Kidney glomerular epithelial cell (primary cell): ENCODE results near the gene ELF5.

Source experiments
- DNase-seq: peaks from one replicate; lab custom pipeline; 2025; lab: John Stamatoyannopoulos, UW

The ELF5 gene

DNA sequence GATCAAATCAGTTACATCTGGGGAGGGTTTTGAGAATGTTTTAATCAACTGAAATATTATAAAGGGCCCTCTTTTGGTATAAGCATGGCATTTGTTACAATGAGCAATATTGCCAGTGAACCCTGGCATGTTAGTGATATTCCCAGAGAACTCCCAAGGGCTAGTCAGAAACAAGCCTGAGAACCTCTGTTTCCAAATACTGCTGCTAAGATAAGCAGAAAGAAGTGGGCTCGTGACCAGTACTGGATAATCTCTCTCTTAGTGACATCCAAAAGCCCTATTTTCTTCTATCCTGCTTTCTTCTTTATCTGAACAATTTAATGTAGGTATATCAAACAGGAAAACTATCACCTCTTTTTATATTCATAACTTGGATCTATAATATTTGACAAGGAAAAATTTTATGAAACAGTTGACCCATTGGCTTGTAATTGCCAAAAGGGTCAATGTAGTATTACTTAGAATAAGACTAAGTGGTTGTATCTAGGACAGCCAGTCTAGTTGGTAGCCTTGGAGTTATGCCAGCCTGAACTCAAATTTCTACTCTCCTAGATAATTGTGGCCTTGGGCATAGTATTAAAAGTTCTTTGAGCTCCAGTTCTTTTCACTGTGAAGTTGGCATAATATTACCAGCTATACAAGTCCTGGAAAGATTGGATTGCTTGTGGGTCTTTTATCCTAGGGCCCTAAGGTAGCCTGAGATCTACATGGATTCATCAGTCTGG is 59.1 kb downstream of the ELF5 start:
- no peak for DNase-seq

DNA sequence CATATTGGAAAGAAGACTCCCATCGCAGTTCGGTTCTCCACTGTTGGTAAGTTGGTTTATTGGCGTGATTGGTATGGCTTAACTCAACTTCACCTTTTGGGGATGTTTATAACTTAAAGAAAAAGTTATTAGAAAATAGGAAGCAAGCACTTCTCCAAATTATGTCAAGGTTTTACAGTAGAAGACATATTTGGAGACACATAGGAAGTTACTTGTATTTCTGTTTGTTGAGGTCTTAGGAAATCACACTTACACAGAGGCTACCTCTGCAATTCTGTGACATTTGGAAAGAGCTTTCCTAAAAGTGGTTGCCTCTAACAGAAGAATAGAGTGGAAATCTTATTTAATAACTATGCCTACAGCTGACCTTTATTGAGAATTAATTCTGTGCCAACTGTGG is 62.5 kb downstream of the ELF5 start:
- no peak for DNase-seq

- DNase-seq: no peak
Measured at GRCh38 chr11:34449013-34449412, 64.6 kb downstream of the ELF5 start.

- DNase-seq: no peak
Measured at GRCh38 chr11:34448223-34448994, 65.2 kb downstream of the ELF5 start.

DNA sequence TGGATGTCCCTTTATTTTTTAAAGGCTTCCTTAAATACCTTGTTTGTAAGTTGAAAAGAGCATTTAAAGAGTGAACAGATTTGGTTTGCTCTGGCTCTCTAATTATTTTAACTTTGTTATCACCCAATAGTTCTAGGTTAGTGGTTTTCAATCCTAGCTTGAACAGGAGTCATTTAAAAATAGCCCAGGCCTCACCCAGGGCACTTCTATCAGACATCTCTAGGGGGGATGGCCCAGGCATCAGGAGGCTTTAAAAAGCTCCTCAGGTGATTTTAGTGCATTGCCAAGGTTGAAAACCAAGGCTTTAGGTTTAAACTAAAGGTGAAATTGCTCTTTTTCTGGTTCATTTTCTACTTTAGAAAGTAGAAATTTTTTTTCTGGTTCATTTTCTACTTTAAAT is 66.5 kb downstream of the ELF5 start:
- DNase-seq: no peak

DNA sequence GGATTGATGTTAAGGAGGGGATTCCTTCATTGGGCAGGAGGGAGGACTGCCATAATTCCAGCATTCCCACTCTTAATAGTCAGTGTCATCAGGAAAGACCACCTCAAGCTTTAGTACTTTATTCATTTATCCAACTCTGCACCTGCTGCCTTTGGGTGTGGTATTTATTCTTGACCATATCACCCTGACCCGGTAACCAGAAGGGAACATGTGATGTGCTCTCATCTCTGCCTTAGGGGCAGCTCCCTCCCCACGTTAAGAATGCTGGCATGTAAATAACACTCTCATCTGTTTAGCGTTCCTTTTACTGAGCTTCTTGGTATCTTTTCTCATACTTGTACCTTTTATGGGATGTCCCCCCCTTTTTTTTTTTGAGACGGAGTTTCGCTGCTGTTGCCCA is 67.2 kb downstream of the ELF5 start:
- DNase-seq: no peak

GRCh38 chr11:34445956-34446355 is 67.6 kb downstream of the ELF5 start:
- DNase-seq: no peak

DNA sequence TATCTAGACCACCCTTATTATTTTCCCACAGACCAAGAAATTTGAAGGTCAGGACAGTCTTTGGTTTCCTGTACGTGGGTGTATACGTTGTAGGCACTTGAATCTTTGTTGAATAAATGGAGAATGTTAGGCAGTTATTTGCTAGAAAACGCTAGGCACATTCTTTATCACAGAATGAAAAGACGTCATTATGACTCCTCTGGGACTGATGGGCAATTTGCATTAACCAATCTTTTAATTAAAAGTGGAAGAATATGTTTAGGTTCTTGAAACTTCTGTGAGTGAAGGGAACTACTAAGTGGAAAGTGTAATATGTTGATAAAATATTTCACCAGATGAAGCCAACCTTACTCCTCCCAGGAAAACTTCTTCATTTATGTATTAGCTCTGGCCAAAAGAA is 69.2 kb downstream of the ELF5 start:
- DNase-seq: no peak

DNA sequence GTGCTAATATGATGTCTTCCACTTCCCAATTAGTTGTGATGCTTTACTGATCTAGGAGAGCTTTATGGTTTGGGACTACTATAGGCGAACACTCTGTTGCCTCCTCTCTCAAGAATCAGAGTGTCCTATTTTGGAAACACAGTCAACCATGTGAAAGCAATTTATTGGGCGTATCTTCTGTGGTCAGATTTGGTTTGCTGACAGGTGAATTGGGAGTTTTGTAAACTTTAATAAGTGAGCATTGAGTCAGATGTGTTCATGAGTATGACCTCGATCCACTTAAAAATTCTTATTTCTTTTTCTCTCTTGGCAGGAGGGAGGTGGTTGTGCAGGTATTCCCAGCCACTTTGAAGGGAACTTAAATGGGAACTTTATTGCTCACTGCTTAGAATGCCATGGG is 70.5 kb downstream of the ELF5 start:
- DNase-seq: no peak

DNA sequence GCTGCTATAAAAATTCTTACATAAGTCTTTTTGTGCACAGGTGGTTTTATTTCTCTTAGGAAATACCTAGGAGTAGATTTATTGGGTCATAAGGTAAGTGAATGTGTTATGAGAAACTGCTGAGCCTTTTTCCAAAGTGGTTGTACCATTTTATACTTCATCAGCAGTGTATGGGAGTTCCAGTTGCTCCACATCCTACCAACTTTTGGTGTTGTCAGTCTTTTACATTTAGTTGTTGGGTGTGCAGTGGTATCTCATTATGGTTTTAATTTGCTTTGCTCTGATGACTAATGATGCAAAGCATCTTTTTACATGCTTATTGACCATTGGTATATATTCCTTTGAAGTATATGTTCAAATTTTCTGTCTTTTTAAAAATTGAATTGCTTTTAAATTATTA is 71.8 kb downstream of the ELF5 start:
- DNase-seq: no peak

DNA sequence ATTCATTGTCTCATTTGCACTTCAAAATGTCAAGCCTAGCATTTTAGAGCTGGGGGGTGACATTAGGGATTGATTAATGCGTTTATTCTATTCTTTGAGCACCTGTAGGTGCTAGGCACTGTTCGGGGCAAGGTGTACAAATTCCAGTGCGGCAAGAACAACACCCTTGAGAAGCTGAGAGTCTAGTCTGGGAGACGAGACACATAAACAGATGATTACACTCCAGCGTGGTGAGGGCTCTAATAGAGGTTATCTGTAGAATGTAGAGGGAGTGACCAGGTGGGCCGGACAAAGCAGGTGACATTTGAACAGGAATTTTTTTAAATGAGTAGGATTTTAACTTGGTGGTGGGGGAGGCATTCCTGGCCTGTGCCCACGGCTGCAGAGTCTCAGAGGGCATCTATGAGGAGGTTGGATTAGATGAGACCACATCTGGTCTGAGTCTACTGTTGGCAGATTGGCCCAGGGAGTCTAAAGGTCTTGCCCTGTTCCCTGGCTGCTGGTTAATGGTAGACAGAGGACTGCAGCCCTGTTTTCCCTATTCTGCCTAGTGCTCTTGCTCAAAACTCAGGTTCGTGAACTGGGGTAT is 73.9 kb downstream of the ELF5 start:
- peak; percentile 40 for DNase-seq

- peak; percentile 94 for DNase-seq
Measured at GRCh38 chr11:34438529-34439507, 74.8 kb downstream of the ELF5 start, which contains the start of gene CAT. Gene CAT, plus strand, starts transcription at chr11:34438934. Its CDS starts 80 bp downstream, at chr11:34439014.

GRCh38 chr11:34437224-34438125 is 76.1 kb downstream of the ELF5 start:
- no peak for DNase-seq

DNA sequence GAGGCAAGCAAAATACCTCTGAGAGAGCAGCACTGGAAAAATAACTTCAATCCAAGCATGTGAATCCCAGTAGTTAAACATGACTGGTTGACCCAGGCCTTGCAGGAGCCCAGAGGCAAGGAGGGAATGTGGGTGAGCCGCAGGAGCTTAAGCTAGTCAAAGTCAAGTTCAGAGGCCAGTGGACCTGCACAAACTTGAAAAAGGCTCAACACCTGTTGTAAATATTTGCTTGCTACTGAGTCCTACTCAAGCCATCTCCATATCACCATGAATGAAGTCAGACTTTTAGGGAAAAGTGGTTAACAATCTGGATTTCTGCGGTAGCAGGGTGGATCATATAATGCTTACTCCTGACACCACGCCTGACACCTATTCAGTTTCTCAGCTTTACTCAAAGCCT is 79.7 kb downstream of the ELF5 start:
- DNase-seq: no peak

- DNase-seq: no peak
Measured at GRCh38 chr11:34432822-34433221, 80.8 kb downstream of the ELF5 start.

DNA sequence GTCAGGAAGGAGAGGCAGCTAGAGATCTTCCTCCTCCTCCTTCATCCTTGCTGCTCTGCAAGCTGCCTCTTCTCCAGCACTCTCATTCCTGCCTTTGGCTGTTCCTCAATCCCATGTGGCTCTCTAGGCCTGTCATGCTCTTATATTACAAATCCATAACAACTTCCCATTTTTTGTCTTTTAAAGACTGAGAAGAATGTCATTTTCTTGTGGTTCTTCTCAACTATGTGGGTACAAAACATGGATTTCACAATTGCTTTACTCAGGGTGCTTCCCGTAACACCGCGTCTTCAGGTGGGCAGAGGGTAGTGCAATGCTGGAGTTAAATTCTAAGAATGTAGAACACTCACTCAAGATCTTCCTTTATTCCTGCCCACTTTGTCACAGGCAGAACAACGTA is 81.6 kb downstream of the ELF5 start:
- no peak for DNase-seq
